T-helper 2 cell treated with Interferon-gamma antibody and Interleukin-4, amounts not matched to agents 100 ng/mL and 5 ng/mL, for 36 hours (primary cell): ENCODE results near the gene PKDREJ. TPM values are rescaled to one million over a fixed set of nuclear protein-coding genes. Genes with fewer than 3 reads are reported as not detected.
"Not testable (repeated sequence)": the region's sequence is repeated elsewhere in the genome, so short reads cannot be mapped to it uniquely, and the experiment has no call there.

Source experiments
- intact Hi-C: fragments of 100-400 bp; cut with micrococcal nuclease; formaldehyde crosslinking; loops from one replicate; pipeline ENCODE4 v1.15.1; 2023
- total RNA-seq: library from RNA; stranded (reverse); gene quantifications from 2 replicates; pipeline ENCODE4 v1.2.3, GENCODE V29; 2022

PKDREJ gene, protein sequence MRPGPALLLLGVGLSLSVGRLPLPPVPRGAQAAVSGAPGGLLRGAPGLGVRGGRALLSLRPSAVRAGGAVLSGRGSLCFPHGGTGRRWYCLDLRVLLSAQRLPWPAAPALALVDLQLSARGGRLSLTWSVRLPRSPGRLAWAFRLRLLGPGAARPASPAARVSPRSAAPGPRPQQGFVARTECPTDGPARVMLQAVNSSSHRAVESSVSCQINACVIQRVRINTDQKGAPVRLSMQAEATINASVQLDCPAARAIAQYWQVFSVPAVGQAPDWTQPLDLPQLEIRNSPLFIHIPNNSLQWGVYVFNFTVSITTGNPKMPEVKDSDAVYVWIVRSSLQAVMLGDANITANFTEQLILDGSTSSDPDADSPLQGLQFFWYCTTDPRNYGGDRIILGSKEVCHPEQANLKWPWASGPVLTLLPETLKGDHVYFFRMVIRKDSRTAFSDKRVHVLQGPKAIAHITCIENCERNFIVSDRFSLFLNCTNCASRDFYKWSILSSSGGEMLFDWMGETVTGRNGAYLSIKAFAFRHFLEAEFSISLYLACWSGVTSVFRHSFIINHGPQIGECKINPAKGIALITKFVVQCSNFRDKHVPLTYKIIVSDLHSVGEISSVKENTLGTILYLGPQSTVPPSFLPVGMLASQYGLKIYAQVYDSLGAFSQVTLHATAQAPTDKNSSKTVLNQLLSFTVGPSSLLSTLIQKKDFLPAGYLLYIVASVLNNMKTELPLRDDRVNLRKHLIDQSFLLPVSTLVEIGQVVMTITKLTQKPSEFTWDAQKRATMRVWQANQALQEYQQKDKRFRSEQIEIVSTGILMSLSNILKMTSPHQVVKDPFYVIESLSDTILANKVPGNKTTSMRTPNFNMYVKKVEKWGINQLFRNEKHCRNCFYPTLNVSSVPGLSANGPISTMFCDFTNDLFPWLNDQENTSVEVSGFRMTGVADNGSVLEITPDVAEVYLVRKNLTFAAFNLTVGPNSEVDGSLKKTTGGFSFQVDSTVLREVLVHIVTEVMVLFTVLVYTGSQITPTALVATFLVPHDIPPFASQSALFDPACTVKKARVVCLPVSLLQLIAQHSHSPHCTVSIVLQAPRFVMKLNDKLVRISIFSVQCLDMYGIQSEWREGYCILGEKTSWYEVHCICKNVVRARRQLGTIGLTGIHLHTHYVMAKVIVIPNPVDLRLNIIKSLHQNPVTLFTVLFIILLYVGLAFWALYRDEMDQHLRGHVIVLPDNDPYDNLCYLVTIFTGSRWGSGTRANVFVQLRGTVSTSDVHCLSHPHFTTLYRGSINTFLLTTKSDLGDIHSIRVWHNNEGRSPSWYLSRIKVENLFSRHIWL (N-terminal part only)
- total RNA-seq = not detected in 2 replicates

GRCh38 chr22:46263216-46263590 lies at the start of gene PKDREJ:
Gene PKDREJ (minus strand): TSS chr22:46263343. CDS start chr22:46263322, 21 bp downstream.
- intact Hi-C loops = no loop called here

DNA sequence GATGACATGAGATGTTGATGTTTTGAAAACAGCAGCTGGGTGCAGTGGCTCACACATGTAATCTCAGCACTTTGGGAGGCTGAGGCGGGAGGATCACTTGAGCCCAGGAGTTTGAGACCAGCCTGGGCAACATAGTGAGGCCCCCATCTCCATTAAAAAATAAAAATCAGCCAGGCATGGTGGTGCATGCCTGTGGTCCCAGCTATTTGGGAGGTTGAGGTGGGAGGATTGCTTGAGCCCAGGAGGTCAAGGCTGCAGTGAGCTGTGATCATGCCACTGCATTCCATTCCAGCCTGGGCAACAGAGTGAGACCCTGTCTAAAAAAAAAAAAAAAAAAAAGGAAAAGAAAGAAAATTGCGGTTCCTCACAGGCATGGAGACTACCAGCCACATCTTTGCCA lies 49.7 kb upstream of the PKDREJ start:
- intact Hi-C loops = not testable (repeated sequence)

- intact Hi-C loops = no loop called here
Measured at GRCh38 chr22:46312056-46312455, 48.9 kb upstream of the PKDREJ start.

DNA sequence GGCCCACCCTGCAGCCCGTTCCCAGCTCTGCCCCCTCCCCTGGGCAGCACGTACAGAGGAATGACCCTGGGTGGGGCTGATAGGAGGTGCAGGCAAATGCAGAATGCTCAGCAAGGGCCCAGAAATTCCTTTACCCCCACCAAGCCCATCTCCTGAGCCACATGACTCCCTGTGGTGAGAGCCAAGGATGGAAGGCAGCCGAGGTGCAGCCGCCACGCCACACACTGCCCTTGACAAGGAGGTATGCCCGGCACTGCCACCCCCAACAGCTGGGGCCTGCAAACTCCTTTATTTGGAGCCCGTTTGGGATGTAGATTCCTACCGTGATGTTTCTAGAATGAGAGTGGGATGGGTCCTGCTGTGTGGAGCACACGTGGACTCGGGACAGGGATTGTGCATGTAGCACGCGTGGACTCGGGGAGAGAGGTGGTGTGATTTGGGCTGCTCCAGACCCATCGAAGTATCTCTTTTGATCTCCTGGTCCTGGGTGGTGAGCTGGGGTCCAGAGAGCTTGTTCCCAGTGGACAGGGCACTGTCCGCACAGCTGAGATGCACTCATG lies 46.5 kb upstream of the PKDREJ start:
- intact Hi-C loops = no loop called here

DNA sequence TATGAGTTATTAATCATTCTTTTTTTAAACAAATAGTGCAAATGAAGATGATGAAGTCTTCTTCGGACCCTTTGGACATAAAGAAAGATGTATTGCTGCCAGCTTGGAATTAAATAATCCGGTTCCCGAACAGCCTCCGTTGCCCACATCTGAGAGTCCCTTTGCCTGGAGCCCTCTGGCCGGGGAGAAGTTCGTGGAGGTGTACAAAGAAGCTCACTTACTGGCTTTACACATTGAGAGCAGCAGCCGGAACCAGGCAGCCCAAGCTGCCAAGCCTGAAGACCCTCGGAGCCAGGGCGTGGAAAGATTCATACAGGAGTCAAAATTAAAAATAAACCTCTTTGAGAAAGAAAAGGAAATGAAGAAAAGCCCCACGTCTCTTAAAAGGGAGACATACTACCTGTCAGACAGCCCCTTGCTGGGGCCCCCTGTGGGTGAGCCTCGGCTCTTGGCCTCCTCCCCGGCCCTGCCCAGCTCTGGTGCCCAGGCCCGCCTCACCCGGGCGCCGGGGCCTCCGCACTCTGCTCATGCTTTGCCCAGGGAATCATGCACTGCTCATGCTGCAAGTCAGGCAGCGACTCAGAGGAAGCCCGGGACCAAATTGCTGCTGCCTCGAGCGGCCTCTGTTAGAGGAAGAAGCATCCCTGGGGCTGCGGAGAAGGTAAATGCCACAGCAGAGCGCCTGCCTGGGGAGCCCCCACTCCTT lies 45.3 kb upstream of the PKDREJ start:
- intact Hi-C loops = no loop called here

GRCh38 chr22:46303347-46303965 lies 40.3 kb upstream of the PKDREJ start:
- intact Hi-C loops = no loop called here

DNA sequence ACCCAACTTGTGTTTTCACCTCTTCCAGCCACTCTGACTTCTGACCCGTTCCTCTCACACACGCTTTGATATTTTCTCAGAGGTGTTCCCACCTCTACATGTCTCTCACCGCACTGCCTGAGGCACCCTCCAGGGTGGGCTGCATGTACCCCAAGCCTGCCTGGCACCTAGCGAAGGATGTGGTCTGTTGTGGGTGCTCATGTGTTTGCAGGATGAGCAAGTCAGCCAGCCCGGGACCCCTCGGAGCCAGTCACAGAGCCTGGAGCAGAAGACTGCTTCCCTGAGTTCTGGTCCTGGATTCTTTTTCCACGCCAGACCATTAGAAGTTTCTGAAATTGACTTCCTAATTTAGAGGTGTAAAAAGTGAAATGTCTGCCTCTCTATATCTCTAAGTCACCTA lies 37.3 kb upstream of the PKDREJ start:
- intact Hi-C loops = no loop called here

GRCh38 chr22:46299101-46299500 lies 36.0 kb upstream of the PKDREJ start:
- intact Hi-C loops = loop anchor here (5.0 to 10.0 kb wide), 2 partner anchors 177 to 984 kb away; no protein-coding TSS in a partner anchor

DNA sequence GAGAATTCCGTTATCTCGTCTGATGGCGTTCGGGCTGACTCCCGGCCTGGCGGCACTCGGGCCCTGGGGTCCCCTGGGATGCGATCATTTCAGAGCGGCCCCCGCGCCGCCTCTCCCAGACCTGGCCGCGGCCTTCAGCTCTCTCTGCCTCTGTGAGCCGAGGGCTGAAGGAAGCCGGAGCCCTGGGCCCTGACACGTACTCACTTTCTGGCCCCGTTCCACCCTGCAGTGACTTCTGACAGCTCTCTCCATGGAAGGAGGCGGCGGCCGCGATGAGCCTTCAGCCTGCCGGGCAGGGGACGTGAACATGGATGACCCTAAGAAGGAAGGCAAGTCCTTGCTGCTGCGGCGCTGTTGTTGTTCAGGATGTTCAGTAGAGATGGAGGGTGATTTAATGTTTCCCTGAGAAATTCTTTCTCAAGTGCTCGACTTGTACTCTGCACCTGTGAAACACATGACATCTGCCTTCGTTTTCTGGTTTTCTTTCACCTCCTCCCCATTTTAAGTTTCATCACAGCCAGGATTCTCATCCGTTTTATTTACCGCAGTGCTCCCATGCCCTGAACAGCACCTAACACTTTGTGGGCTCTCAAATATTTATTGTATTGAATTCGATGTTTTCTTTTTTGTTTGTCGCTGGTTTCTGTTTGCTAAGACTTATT lies 34.1 kb upstream of the PKDREJ start:
- intact Hi-C loops = loop anchor here (5.0 to 10.0 kb wide), 2 partner anchors 175 to 982 kb away; no protein-coding TSS in a partner anchor

DNA sequence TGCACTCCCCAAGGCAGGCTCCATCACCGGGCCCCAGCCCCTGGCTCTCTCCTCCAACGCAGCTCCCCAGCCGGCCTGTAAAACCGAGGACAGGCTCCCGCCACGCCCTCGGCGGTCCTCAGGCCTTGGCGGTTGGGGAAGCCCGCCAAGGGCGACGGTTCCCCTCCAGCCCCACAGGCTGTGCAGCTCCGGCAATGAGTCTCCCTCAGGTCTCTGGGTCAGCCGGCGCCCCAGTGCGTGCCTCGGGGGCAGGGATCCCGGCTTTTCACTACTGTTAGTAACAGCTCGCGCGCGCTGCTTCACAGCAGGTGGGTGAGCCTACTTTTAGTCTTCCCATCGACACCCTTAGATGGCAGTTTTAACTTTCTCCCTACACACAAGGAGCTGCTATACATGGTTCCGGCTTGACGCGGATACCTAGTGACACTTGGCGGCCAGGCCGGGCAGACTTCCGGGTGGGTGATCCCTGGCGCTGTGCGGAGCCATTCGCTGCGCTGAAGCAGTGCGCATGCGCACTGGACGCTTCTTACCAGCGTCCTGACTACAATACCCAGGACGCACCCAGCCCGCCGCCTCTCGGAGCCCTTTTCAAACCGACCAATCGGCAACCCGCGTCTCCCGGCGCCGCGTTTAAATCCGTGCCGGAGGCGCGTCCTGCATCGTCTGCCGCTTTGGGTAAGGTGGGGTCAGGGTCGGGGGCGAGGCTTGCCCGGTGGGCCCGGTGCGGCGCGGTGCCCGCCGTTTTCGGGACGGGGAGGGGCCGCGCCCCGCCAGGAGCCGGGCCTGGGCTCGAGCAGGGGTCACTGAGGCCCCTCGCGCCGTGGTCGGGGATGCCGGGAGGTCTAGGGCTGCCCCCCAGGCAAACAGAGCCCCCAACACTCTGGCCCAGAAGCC lies 33.4 kb upstream of the PKDREJ start, which contains the start of gene GTSE1:
Gene GTSE1, plus strand, starts transcription at position 614 of the 894 bp plus-strand sequence. CDS start 531 bp downstream, outside the sequence.
- intact Hi-C loops = loop anchor here (1.0 to 10.0 kb wide), 7 partner anchors 29 to 982 kb away; partner anchors contain the start of genes CDPF1 and TRMU

- intact Hi-C loops = loop anchor here (5.0 to 10.0 kb wide), 2 partner anchors 173 to 981 kb away; no protein-coding TSS in a partner anchor
Measured at GRCh38 chr22:46295277-46295971, 32.3 kb upstream of the PKDREJ start.

DNA sequence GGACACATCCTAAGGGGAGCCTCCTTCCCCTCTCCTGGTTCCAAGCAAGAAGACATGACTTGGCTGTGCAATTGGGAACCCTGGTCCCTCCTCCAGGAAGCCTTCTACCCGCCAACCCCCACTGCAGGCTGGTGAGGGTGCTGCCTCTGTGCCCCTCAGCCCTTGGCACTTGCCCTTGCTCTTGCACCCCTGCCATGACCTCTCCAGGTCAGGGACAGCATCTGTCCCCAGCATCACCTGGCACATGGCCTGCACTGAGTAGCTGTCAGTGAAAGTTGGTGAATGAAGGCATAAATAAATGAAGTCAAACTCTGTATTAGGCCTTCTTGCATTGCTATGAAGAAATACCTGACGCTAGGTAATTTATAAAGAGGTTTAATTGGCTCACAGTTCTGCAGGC lies 31.6 kb upstream of the PKDREJ start:
- intact Hi-C loops = loop anchor here (5.0 to 10.0 kb wide), 2 partner anchors 172 to 980 kb away; no protein-coding TSS in a partner anchor

DNA sequence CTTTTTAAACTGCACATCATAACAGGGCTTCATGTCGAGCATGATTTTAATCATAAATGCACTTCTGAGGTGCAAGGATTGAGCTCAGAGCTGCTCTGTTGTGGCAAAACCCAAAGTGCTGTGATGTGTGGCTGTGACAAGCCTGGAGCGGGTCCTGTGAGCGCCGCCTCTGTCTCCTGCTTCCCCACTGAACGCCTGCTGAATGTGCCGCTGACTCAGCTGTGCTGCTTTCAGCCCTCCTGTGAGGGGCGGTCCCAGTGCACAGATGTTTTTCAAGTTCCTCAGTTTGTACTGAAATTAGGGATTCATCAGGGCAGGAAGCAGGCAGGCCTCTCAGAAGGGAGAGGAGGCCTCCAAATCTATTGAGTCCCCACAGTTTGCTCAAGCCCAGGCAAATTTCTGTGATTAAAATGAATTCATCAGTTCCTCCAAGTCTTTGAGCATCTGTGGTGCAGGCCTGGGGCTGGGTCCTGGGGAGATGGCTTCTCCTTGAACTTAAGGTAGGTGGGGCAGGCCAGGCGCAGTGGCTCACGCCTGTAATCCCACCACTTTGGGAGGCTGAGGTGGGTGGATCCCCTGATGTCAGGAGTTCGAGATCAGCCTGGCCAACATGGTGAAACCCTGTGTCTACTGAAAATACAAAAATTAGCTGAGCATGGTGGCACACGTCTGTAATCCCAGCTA lies 30.6 kb upstream of the PKDREJ start:
- intact Hi-C loops = loop anchor here (10.0 kb wide), 1 partner anchor 979 kb away; no protein-coding TSS in a partner anchor

GRCh38 chr22:46292732-46293131 lies 29.6 kb upstream of the PKDREJ start:
- intact Hi-C loops = loop anchor here (10.0 kb wide), 1 partner anchor 978 kb away; no protein-coding TSS in a partner anchor

GRCh38 chr22:46292173-46292572 lies 29.0 kb upstream of the PKDREJ start:
- intact Hi-C loops = loop anchor here (10.0 kb wide), 1 partner anchor 977 kb away; no protein-coding TSS in a partner anchor
